T-helper 2 cell (primary cell): ENCODE results near the gene HEG1.
A peak's percentile ranks its signal among the peaks of the same experiment; 100 is the strongest.
"Not testable (repeated sequence)": the region's sequence is repeated elsewhere in the genome, so short reads cannot be mapped to it uniquely, and the experiment has no call there.

Source experiments
- DNase-seq, 5 experiments: peaks; one replicate each; pipeline versions ENCODE4 v3.0.0 to v3.0.0-alpha.2; 2012 to 2022

Gene HEG1

GRCh38 chr3:124981472-124981871 lies 74.3 kb downstream of the HEG1 start:
- no peak for DNase-seq

- DNase-seq = no peak
These were observed 77.2 kb downstream of the HEG1 start for GRCh38 chr3:124978627-124979026.

- no peak for DNase-seq
These were observed 79.4 kb downstream of the HEG1 start for GRCh38 chr3:124976383-124976782.

GRCh38 chr3:124974691-124975090 lies 81.1 kb downstream of the HEG1 start:
- no peak for DNase-seq

GRCh38 chr3:124973290-124973689 lies 82.5 kb downstream of the HEG1 start:
- no peak for DNase-seq

GRCh38 chr3:124972457-124972856 lies 83.3 kb downstream of the HEG1 start:
- no peak for DNase-seq

- no peak for DNase-seq
These were observed 85.7 kb downstream of the HEG1 start for GRCh38 chr3:124969963-124970722.

- DNase-seq = no peak
These were observed 86.6 kb downstream of the HEG1 start for GRCh38 chr3:124969190-124969589.

GRCh38 chr3:124967964-124968363 lies 87.8 kb downstream of the HEG1 start:
- no peak for DNase-seq

- peak in 1 of 5 experiments; percentile 4 for DNase-seq
These were observed 89.0 kb downstream of the HEG1 start for GRCh38 chr3:124966521-124967445.

GRCh38 chr3:124965413-124965812 lies 90.4 kb downstream of the HEG1 start:
- no peak for DNase-seq

GRCh38 chr3:124964387-124964786 lies 91.4 kb downstream of the HEG1 start:
- no peak for DNase-seq

GRCh38 chr3:124963755-124964154 lies 92.0 kb downstream of the HEG1 start:
- no peak for DNase-seq

- DNase-seq = no peak
These were observed 93.3 kb downstream of the HEG1 start for GRCh38 chr3:124962403-124962940.

GRCh38 chr3:124960698-124961097 lies 95.1 kb downstream of the HEG1 start:
- DNase-seq = no peak

GRCh38 chr3:124960105-124960504 lies 95.7 kb downstream of the HEG1 start:
- no peak for DNase-seq

- DNase-seq = not testable (repeated sequence)
These were observed 97.8 kb downstream of the HEG1 start for GRCh38 chr3:124957951-124958350.

- no peak for DNase-seq
These were observed 103.4 kb downstream of the HEG1 start for GRCh38 chr3:124952282-124952855.

- no peak for DNase-seq
These were observed 104.1 kb downstream of the HEG1 start for GRCh38 chr3:124951511-124952281.

- no peak for DNase-seq
These were observed 105.8 kb downstream of the HEG1 start for GRCh38 chr3:124950026-124950425.

GRCh38 chr3:124942613-124943012 lies 113.2 kb downstream of the HEG1 start:
- DNase-seq = no peak

GRCh38 chr3:124941771-124942170 lies 114.0 kb downstream of the HEG1 start:
- no peak for DNase-seq
